DOHH2 (cell line): ENCODE results near the gene IL10RB.
"Not testable (repeated sequence)": the region's sequence is repeated elsewhere in the genome, so short reads cannot be mapped to it uniquely, and the experiment has no call there.

Experiments used
- H3F3A ChIP-seq: fragments of 200-600 bp; sonication (generic), shearing (Covaris generic); 2 replicates; pipeline ENCODE4 v1.6.0; 2016; ENCODE audit warnings: antibody characterized with exemption, mild to moderate bottlenecking; ENCODE audit not compliant: control insufficient read depth, insufficient read depth
- H3K27ac ChIP-seq: fragments of 200-600 bp; sonication (generic); 2 replicates; pipeline ENCODE4 v1.5.1; 2014; ENCODE audit warnings: low read depth, mild to moderate bottlenecking, low read length, moderate library complexity
- H3K27me3 ChIP-seq: fragments of 200-600 bp; sonication (generic); 2 replicates; pipeline ENCODE4 v1.6.1; 2014; ENCODE audit warnings: mild to moderate bottlenecking, low read length, mixed read lengths; ENCODE audit not compliant: control insufficient read depth
- H3K36me3 ChIP-seq: fragments of 200-600 bp; sonication (generic); 2 replicates; pipeline ENCODE4 v1.6.1; 2014; ENCODE audit warnings: mild to moderate bottlenecking, low read length, moderate library complexity, mixed read lengths; ENCODE audit not compliant: control insufficient read depth
- H3K4me1 ChIP-seq: fragments of 200-600 bp; sonication (generic); 2 replicates; pipeline ENCODE4 v1.6.1; 2014; ENCODE audit warnings: mild to moderate bottlenecking, low read length, mixed read lengths; ENCODE audit not compliant: control insufficient read depth
- H3K4me2 ChIP-seq: fragments of 200-600 bp; sonication (generic); 2 replicates; pipeline ENCODE4 v1.6.0; 2014; ENCODE audit warnings: mild to moderate bottlenecking, low read length, moderate library complexity
- H3K4me3 ChIP-seq: fragments of 200-600 bp; sonication (generic); 2 replicates; pipeline ENCODE4 v1.5.1; 2014; ENCODE audit warnings: mild to moderate bottlenecking, low read length, mixed read lengths
- H3K79me2 ChIP-seq: fragments of 200-600 bp; sonication (generic); 2 replicates; pipeline ENCODE4 v1.6.1; 2014; ENCODE audit warnings: mild to moderate bottlenecking, low read length, mixed read lengths; ENCODE audit not compliant: control insufficient read depth
- H3K9me2 ChIP-seq: fragments of 200-600 bp; sonication (generic); replicated peaks from 2 replicates; pipeline ENCODE4 v1.6.1; 2014; ENCODE audit warnings: mild to moderate bottlenecking, low read length, mixed read lengths; ENCODE audit not compliant: control insufficient read depth
- H3K9me3 ChIP-seq: fragments of 200-600 bp; sonication (generic); 2 replicates; pipeline ENCODE4 v1.6.1; 2014; ENCODE audit warnings: antibody characterized with exemption, low read length, mixed read lengths; ENCODE audit not compliant: control insufficient read depth, insufficient read depth
- H4K20me1 ChIP-seq: fragments of 200-600 bp; sonication (generic); 2 replicates; pipeline ENCODE4 v1.6.0; 2014; ENCODE audit warnings: low read depth, mild to moderate bottlenecking, antibody characterized with exemption, low read length, moderate library complexity; ENCODE audit not compliant: control insufficient read depth, insufficient read depth
- EZH2phosphoT487 ChIP-seq: fragments of 200-600 bp; sonication (generic); IDR thresholded peaks from 2 replicates; pipeline ENCODE4 v1.6.1; 2017; ENCODE audit warnings: borderline replicate concordance, mild to moderate bottlenecking, antibody characterized with exemption, low read length, moderate library complexity, mixed read lengths
- TF ChIP-seq, protein P1 (sequence below): fragments of 200-600 bp; sonication (generic); IDR thresholded peaks from one replicate; pipeline ENCODE4 v1.5.1; 2014; ENCODE audit warnings: antibody characterized with exemption, mild to moderate bottlenecking, low read depth, low read length; ENCODE audit not compliant: poor library complexity, severe bottlenecking

Gene IL10RB

DNA sequence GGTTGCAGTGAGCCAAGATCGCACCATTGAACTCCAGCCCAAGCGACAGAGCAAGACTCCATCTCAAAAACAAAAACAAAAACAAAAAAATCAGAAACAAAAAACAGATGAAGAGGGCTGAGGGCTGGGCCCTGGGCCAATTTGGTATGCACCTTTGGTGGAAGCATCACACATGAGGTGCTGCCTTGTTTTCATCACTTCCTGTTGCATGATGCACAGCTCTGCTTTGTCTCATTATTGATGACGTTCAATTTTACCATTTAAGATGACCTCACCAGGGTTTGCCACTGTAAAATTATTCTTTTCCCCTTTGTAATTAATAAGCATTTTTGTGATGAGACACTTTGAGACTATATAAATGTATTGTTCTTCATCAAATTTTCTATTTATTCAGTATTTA is 46.2 kb upstream of the IL10RB start:
- H3K36me3 ChIP-seq, result peaks cover 6% of the 10 kb centered on the region
- H4K20me1 ChIP-seq, result no peaks in the 10 kb centered on the region
- H3K4me2 ChIP-seq, result no peak overlapping the region
- H3F3A ChIP-seq, result peaks cover 21% of the 10 kb centered on the region
- H3K27me3 ChIP-seq, result no peaks in the 10 kb centered on the region
- no peak overlapping the region for H3K4me3 ChIP-seq
- TF ChIP-seq, protein P1, sequence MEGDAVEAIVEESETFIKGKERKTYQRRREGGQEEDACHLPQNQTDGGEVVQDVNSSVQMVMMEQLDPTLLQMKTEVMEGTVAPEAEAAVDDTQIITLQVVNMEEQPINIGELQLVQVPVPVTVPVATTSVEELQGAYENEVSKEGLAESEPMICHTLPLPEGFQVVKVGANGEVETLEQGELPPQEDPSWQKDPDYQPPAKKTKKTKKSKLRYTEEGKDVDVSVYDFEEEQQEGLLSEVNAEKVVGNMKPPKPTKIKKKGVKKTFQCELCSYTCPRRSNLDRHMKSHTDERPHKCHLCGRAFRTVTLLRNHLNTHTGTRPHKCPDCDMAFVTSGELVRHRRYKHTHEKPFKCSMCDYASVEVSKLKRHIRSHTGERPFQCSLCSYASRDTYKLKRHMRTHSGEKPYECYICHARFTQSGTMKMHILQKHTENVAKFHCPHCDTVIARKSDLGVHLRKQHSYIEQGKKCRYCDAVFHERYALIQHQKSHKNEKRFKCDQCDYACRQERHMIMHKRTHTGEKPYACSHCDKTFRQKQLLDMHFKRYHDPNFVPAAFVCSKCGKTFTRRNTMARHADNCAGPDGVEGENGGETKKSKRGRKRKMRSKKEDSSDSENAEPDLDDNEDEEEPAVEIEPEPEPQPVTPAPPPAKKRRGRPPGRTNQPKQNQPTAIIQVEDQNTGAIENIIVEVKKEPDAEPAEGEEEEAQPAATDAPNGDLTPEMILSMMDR, result no peak
- no peak for TF ChIP-seq EZH2phosphoT487
- no peaks in the 10 kb centered on the region for H3K9me3 ChIP-seq
- 0 out of 2 replicates have a peak, but pooled peaks cover under 1% of the 10 kb centered on the region for H3K79me2 ChIP-seq
- H3K27ac ChIP-seq, result no peak overlapping the region
- peaks cover 30% of the 10 kb centered on the region for H3K4me1 ChIP-seq
- H3K9me2 ChIP-seq, result no peaks in the 10 kb centered on the region

DNA sequence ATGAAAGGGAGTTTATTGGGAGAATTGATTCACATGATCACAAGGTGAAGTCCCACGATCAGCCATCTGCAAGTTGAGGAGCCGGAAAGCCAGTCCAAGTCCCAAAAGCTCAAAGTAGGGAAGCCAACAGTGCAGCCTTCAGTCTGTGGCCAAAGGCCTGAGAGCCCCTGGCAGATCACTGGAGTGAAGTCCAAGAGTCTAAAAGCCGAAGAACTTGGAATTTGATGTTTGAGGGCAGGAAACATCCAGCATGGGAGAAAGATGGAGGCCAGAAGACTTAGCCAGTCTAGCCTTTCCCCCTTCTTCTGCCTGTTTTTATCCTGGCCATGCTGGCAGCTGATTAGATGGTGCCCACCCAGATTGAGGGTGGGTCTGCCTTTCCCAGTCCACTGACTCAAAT is 40.8 kb upstream of the IL10RB start:
- Histone ChIP-seq H3K4me1 (peaks cover 19% of the 10 kb centered on the region), H3K79me2 (peaks cover 12% of the 10 kb centered on the region)
- H3K36me3 ChIP-seq, H3K27ac ChIP-seq, H3F3A ChIP-seq, H3K9me2 ChIP-seq, H3K9me3 ChIP-seq, H3K27me3 ChIP-seq, H3K4me2 ChIP-seq, H3K4me3 ChIP-seq, H4K20me1 ChIP-seq: not testable (repeated sequence)

DNA sequence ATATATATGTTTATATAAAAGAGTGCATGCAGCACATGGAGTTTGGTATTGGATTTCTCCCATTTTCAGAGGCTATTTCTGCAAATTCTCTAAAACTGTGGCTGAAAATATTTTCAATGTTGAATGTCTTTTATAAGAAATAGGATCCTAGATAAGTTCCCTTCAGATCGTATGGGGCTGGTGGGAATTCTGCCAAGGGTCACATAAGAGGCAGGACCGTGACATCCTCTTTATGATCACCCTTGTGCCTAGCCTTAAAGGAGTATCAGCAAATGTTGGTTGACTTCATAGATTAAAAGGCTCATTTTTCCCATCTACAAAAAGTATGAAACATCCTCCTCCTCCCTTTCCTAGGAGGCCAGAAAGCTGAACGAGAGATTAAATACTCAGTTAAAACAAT is 37.7 kb upstream of the IL10RB start:
- Histone ChIP-seq H4K20me1 (no peaks in the 10 kb centered on the region), H3K36me3 (peaks cover 36% of the 10 kb centered on the region), H3K4me1 (peaks cover 45% of the 10 kb centered on the region), H3K4me2 (peak overlapping the region; percentile 84), H3K4me3 (peak overlapping the region; percentile 85; the same call in 1 of the 2 replicates), H3K9me3 (no peaks in the 10 kb centered on the region), H3K9me2 (no peaks in the 10 kb centered on the region), H3K27me3 (no peaks in the 10 kb centered on the region), H3K79me2 (peaks cover 43% of the 10 kb centered on the region), H3F3A (0 out of 2 replicates have a peak, but pooled peaks cover 5% of the 10 kb centered on the region), H3K27ac (peak overlapping the region; percentile 78)
- TF ChIP-seq, protein P1, result no peak
- TF ChIP-seq EZH2phosphoT487, result no peak

DNA sequence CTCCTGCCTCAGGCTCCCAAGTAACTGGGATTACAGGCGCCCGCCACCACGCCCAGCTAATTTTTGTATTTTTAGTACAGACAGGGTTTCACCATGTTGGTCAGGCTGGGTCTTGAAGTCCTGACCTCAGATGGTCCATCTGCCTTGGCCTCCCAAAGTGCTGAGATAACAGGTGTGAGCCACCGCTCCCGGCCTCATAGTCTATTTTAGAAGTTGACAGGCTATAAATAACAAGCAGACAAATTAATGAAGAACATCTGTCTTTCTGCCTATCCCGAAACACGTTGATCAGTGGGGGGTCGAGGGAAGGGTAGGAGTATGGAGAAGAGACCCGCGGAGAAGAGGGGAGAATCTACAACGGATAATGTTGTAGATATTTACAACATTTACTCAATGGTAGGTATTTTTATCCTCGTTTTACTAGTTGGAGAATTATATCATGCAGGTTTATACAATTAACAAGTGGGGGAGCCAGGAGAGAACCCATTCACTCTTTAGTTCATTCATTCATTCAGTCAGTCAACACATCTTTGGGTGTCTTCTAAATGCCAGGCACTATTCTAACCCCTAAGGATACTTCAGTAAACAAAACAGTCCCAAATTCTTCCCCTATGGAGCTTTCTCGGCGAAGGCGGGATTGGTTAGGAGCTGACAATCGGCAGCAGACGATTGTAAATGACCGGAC is 36.9 kb upstream of the IL10RB start:
- Histone ChIP-seq H3K27me3 (no peaks in the 10 kb centered on the region), H3K79me2 (peaks cover 51% of the 10 kb centered on the region), H3K9me3 (no peaks in the 10 kb centered on the region), H3K4me3 (peak overlapping the region; percentile 85), H3K4me1 (peaks cover 53% of the 10 kb centered on the region), H4K20me1 (no peaks in the 10 kb centered on the region), H3F3A (0 out of 2 replicates have a peak, but pooled peaks cover 5% of the 10 kb centered on the region), H3K36me3 (peaks cover 44% of the 10 kb centered on the region), H3K27ac (peak overlapping the region; percentile 78), H3K4me2 (peak overlapping the region; percentile 84), H3K9me2 (no peaks in the 10 kb centered on the region)
- no peak for TF ChIP-seq EZH2phosphoT487
- TF ChIP-seq, protein P1, result no peak
